ENCODE measurements around the gene CACYBP.

GRCh38 chr1:174988986-174989385 lies 10.8 kb upstream of the CACYBP start:
- TF ChIP-seq CTCF (IDR thresholded peaks at IDR 0.05) (no peak), POLR2AphosphoS5 (IDR thresholded peaks at IDR 0.05) (no peak), POLR2A (IDR thresholded peaks at IDR 0.05) (no peak)
